ENCODE results near the gene STON2.

- TF ChIP-seq YY1 (IDR thresholded peaks at IDR 0.05; ENCODE audit: insufficient read depth, insufficient read length) (no peak), SUZ12 (IDR thresholded peaks at IDR 0.05; ENCODE audit: extremely low read depth, insufficient read depth, insufficient read length) (no peak)
Observed at GRCh38 chr14:81263777-81264410, 136.2 kb downstream of the STON2 start.

Measured in NT2/D1 (cell line).